ENCODE measurements around the gene NUP133.
A peak's percentile ranks its signal among the peaks of the same experiment; 100 is the strongest.
"Not testable (repeated sequence)": the region's sequence is repeated elsewhere in the genome, so short reads cannot be mapped to it uniquely, and the experiment has no call there.

The NUP133 gene

GRCh38 chr1:229531326-229531725 is 23.2 kb upstream of the NUP133 start:
- no peak for TF ChIP-seq CTCF (IDR thresholded peaks at IDR 0.05)
- no peak for DNase-seq (ENCODE audit: low spot score)
- no peak overlapping the region for H3K27ac ChIP-seq
- no peak overlapping the region for H3K4me3 ChIP-seq

GRCh38 chr1:229529639-229530038 is 21.5 kb upstream of the NUP133 start:
- DNase-seq (ENCODE audit: low spot score) = no peak
- no peak for TF ChIP-seq CTCF (IDR thresholded peaks at IDR 0.05)
- no peak overlapping the region for H3K4me3 ChIP-seq
- H3K27ac ChIP-seq = no peak overlapping the region

- TF ChIP-seq CTCF (IDR thresholded peaks at IDR 0.05) = no peak
- Histone ChIP-seq H3K27ac (no peak overlapping the region), H3K4me3 (no peak overlapping the region)
- DNase-seq (ENCODE audit: low spot score) = no peak
Observed at GRCh38 chr1:229526695-229527094, 18.6 kb upstream of the NUP133 start.

GRCh38 chr1:229523052-229523451 is 14.9 kb upstream of the NUP133 start:
- Histone ChIP-seq H3K27ac (peak overlapping the region; percentile 1 to 40), H3K4me3 (no peak overlapping the region)
- TF ChIP-seq CTCF (IDR thresholded peaks at IDR 0.05) = no peak
- no peak for DNase-seq (ENCODE audit: low spot score)

- no peak overlapping the region for H3K27ac ChIP-seq
- no peak for DNase-seq (ENCODE audit: low spot score)
- TF ChIP-seq CTCF (IDR thresholded peaks at IDR 0.05) = peak; percentile 70
Observed at GRCh38 chr1:229514578-229515275, 6.6 kb upstream of the NUP133 start.

GRCh38 chr1:229511625-229512024 is 3.5 kb upstream of the NUP133 start:
- DNase-seq (ENCODE audit: low spot score); H3K27ac ChIP-seq; H3K4me3 ChIP-seq: not testable (repeated sequence)

More at GRCh38 chr1:229514578-229515275, 6.6 kb upstream of the NUP133 start:
- H3K4me3 ChIP-seq = no peak overlapping the region

- DNase-seq (ENCODE audit: low spot score); H3K27ac ChIP-seq; H3K4me3 ChIP-seq: not testable (repeated sequence)
Observed at GRCh38 chr1:229511201-229511600, 3.1 kb upstream of the NUP133 start.

GRCh38 chr1:229509576-229509975 is 1.4 kb upstream of the NUP133 start:
- Histone ChIP-seq H3K27ac (no peak overlapping the region), H3K4me3 (no peak overlapping the region)
- DNase-seq (ENCODE audit: low spot score) = no peak
- no peak for TF ChIP-seq CTCF (IDR thresholded peaks at IDR 0.05)
